Measurements from ENCODE around the gene TMED9. TPM values are rescaled to one million over a fixed set of nuclear protein-coding genes. Genes with fewer than 3 reads are reported as not detected.

TMED9 gene
- total RNA-seq, 1 experiment from 2014 or later = 133 TPM

DNA sequence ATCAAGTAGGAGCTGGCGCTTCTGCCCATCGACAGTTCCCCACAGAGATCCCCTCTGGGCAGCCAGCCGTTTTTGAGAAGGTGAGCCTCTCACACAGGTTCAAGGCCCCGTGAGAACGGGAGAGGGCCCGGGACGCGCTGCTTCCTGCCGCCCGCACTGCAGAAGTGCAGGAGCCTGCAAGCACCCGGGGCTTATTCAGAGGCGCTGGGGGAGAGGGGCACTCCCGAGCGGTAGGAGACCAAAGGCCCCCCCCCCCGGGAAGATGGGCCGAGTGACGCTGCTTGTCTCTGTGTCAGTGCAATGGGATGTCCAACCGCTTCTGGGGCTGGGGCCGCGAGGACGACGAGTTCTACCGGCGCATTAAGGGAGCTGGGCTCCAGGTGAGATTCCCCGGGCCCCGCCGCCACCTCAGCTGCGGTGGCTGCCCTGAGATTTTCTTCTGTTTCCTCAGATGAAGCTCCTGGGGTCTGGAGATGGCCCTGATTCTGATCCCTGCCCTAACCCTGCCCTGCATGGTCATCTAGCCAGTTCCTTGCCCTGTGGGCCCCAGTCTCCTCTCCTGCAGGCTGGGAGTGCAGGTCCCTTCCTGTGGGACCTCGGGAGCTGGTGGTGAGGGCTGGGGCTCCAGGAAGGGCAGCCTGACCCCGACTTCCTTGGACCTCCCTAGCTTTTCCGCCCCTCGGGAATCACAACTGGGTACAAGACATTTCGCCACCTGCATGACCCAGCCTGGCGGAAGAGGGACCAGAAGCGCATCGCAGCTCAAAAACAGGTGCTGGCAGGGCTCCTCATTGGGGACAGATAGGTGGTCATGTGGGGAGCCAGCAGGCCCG is 16.5 kb downstream of the TMED9 start:
- no peak overlapping the region for H3K4me3 ChIP-seq (replicated peaks in 1 of 2; ENCODE audit: low read depth in 1 of 2, low read length in 2 of 2)
- TF ChIP-seq MAX (IDR thresholded peaks at IDR 0.05) (no peak), YY1 (IDR thresholded peaks at IDR 0.05; ENCODE audit: extremely low read depth, insufficient replicate concordance, low read depth, low read length) (no peak), POLR2A (IDR thresholded peaks at IDR 0.05; ENCODE audit: borderline replicate concordance, extremely low read depth, insufficient read depth, insufficient read length) (no peak), ZNF274 (IDR thresholded peaks at IDR 0.05; ENCODE audit: low read depth, low read length) (no peak), SIN3A (IDR thresholded peaks at IDR 0.05; ENCODE audit: low read depth) (no peak), ZFX (IDR thresholded peaks at IDR 0.05) (no peak), CBX3 (IDR thresholded peaks at IDR 0.05; ENCODE audit: low read depth) (no peak), ATF3 (IDR thresholded peaks at IDR 0.05) (no peak), ELF1 (IDR thresholded peaks at IDR 0.05; ENCODE audit: borderline replicate concordance, low read depth) (no peak), EZH2phosphoT487 (IDR thresholded peaks at IDR 0.05; ENCODE audit: borderline replicate concordance) (no peak), SP1 (IDR thresholded peaks at IDR 0.05; ENCODE audit: low read depth) (no peak), FOSL1 (IDR thresholded peaks at IDR 0.05; ENCODE audit: low read depth) (no peak), EGR1 (IDR thresholded peaks at IDR 0.05; ENCODE audit: low read depth) (no peak), JUND (IDR thresholded peaks at IDR 0.05) (no peak)
- TF ChIP-seq, protein P1, sequence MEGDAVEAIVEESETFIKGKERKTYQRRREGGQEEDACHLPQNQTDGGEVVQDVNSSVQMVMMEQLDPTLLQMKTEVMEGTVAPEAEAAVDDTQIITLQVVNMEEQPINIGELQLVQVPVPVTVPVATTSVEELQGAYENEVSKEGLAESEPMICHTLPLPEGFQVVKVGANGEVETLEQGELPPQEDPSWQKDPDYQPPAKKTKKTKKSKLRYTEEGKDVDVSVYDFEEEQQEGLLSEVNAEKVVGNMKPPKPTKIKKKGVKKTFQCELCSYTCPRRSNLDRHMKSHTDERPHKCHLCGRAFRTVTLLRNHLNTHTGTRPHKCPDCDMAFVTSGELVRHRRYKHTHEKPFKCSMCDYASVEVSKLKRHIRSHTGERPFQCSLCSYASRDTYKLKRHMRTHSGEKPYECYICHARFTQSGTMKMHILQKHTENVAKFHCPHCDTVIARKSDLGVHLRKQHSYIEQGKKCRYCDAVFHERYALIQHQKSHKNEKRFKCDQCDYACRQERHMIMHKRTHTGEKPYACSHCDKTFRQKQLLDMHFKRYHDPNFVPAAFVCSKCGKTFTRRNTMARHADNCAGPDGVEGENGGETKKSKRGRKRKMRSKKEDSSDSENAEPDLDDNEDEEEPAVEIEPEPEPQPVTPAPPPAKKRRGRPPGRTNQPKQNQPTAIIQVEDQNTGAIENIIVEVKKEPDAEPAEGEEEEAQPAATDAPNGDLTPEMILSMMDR (IDR thresholded peaks at IDR 0.05 in 2 of 3, conservative IDR thresholded peaks at IDR 0.05 in 1 of 3; ENCODE audit: borderline replicate concordance in 1 of 3, insufficient read depth in 1 of 3, low read depth in 2 of 3, low read length in 2 of 3) = no peak
- H3K27me3 ChIP-seq (ENCODE audit: insufficient read depth, low read length) = no peaks in the 10 kb centered on the region
- DNase-seq (ENCODE audit: low read depth, low spot score) (no peak), ATAC-seq (no peak)
- H3K27ac ChIP-seq (ENCODE audit: low read depth, low read length) = no peak overlapping the region
- CTCF ChIA-PET = no interaction called here
- POLR2A ChIA-PET = no interaction called here
- no peaks in the 10 kb centered on the region; a peak in 1 of 4 replicates for H3K36me3 ChIP-seq (ENCODE audit: control insufficient read depth in 1 of 2, insufficient read depth in 2 of 2, low read length in 2 of 2)
- H2AFZ ChIP-seq (ENCODE audit: low read depth, low read length, poor library complexity, severe bottlenecking) = no peak overlapping the region
- H3K4me2 ChIP-seq (ENCODE audit: low read length) = no peak overlapping the region
- H4K20me1 ChIP-seq (ENCODE audit: insufficient read depth) = no peaks in the 10 kb centered on the region
- RAD21 ChIA-PET (ENCODE audit: low non-redundant PET in 1 of 2, low total read pairs in 2 of 2, uncharacterized antibody in 2 of 2, unreplicated experiment in 2 of 2) = no interaction called here
- H3K4me1 ChIP-seq (ENCODE audit: control insufficient read depth in 1 of 2, insufficient read depth in 2 of 2, low read length in 2 of 2) = peaks cover 8 to 17% of the 10 kb centered on the region in 2 experiments; a peak in 3 of 4 replicates
- peaks cover 16% of the 10 kb centered on the region for H3K79me2 ChIP-seq (ENCODE audit: insufficient read depth, low read length)
- intact Hi-C loops (cut with micrococcal nuclease) = no loop called here
- H3K9me3 ChIP-seq (ENCODE audit: control insufficient read depth in 1 of 2, insufficient read depth in 1 of 2, low read depth in 1 of 2, low read length in 2 of 2) = no peaks in the 10 kb centered on the region
- no peak overlapping the region for H3K9ac ChIP-seq (ENCODE audit: low read length)
- no peaks in the 10 kb centered on the region for H3K9me2 ChIP-seq (ENCODE audit: insufficient read depth)
- no TSS peak for BruUV-seq (replicated peaks)
